Measurements from ENCODE around the gene MIS12.

Gene MIS12

GRCh38 chr17:5499476-5500231, 13.3 kb downstream of the MIS12 start:
- peak; percentile 45 for DNase-seq (ENCODE audit: low read depth, low spot score)

GRCh38 chr17:5500247-5500588, 13.9 kb downstream of the MIS12 start:
- no peak for DNase-seq (ENCODE audit: low read depth, low spot score)

- DNase-seq (ENCODE audit: low read depth, low spot score): peak; percentile 98
These were observed 14.4 kb downstream of the MIS12 start for GRCh38 chr17:5500589-5501391.

- DNase-seq (ENCODE audit: low read depth, low spot score): no peak
These were observed 15.3 kb downstream of the MIS12 start for GRCh38 chr17:5501685-5502084.

- DNase-seq (ENCODE audit: low read depth, low spot score): no peak
These were observed 16.2 kb downstream of the MIS12 start for GRCh38 chr17:5502552-5502951.

- DNase-seq (ENCODE audit: low read depth, low spot score): no peak
These were observed 19.9 kb downstream of the MIS12 start for GRCh38 chr17:5506307-5506706.

GRCh38 chr17:5508810-5509209, 22.4 kb downstream of the MIS12 start:
- DNase-seq (ENCODE audit: low read depth, low spot score): peak; percentile 78

GRCh38 chr17:5509482-5509881, 23.1 kb downstream of the MIS12 start:
- peak; percentile 69 for DNase-seq (ENCODE audit: low read depth, low spot score)

- DNase-seq (ENCODE audit: low read depth, low spot score): no peak
These were observed 24.4 kb downstream of the MIS12 start for GRCh38 chr17:5510771-5511170.

- peak; percentile 38 for DNase-seq (ENCODE audit: low read depth, low spot score)
These were observed 25.2 kb downstream of the MIS12 start for GRCh38 chr17:5511401-5512225.

GRCh38 chr17:5513628-5514027, 27.3 kb downstream of the MIS12 start:
- DNase-seq (ENCODE audit: low read depth, low spot score): no peak

GRCh38 chr17:5514976-5515375, 28.6 kb downstream of the MIS12 start:
- DNase-seq (ENCODE audit: low read depth, low spot score): no peak

- peak; percentile 94 for DNase-seq (ENCODE audit: low read depth, low spot score)
These were observed 29.9 kb downstream of the MIS12 start for GRCh38 chr17:5516060-5516792.

GRCh38 chr17:5522476-5522875, 36.1 kb downstream of the MIS12 start:
- DNase-seq (ENCODE audit: low read depth, low spot score): no peak

GRCh38 chr17:5523249-5523648, 36.9 kb downstream of the MIS12 start:
- no peak for DNase-seq (ENCODE audit: low read depth, low spot score)

GRCh38 chr17:5526821-5527598, 40.6 kb downstream of the MIS12 start:
- peak; percentile 95 for DNase-seq (ENCODE audit: low read depth, low spot score)

GRCh38 chr17:5527601-5528250, 41.4 kb downstream of the MIS12 start:
- DNase-seq (ENCODE audit: low read depth, low spot score): no peak

- DNase-seq (ENCODE audit: low read depth, low spot score): no peak
These were observed 44.1 kb downstream of the MIS12 start for GRCh38 chr17:5530265-5531084.

GRCh38 chr17:5531085-5531418, 44.7 kb downstream of the MIS12 start:
- DNase-seq (ENCODE audit: low read depth, low spot score): no peak
